AG09319 (cell line): ENCODE data around the gene SVIL.
"Not testable (repeated sequence)": the region's sequence is repeated elsewhere in the genome, so short reads cannot be mapped to it uniquely, and the experiment has no call there.

Experiments
- DNase-seq: peaks from one replicate; pipeline ENCODE4 v3.0.0-alpha.2; 2010; ENCODE audit warnings: low read depth; ENCODE audit errors: extremely low read depth
- CTCF ChIP-seq: IDR thresholded peaks from 2 replicates; pipeline ENCODE4 v1.5.1; 2011; ENCODE audit warnings: low read depth, mild to moderate bottlenecking, inconsistent platforms, low read length, moderate library complexity

The SVIL gene

DNA sequence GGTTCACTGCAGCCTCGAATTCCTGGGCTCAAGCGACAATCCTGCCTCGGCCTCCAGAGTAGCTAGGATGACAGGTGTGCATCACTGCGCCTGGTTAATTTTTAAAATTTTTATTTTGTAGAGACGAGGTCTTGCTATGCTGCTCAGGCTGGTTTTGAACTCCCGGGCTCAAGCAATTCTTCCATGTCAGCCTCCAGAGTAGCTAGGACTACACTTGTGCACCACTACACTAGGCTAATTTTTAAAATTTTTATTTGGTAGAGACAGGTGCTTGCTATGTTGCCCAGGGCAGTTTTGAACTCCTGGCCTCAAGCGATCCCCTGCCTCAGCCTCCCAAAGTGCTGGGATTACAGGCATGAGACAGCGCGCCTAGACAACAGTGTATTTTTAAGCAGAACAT, 120.5 kb downstream of the SVIL start:
- DNase-seq = no peak
- no peak for TF ChIP-seq CTCF

DNA sequence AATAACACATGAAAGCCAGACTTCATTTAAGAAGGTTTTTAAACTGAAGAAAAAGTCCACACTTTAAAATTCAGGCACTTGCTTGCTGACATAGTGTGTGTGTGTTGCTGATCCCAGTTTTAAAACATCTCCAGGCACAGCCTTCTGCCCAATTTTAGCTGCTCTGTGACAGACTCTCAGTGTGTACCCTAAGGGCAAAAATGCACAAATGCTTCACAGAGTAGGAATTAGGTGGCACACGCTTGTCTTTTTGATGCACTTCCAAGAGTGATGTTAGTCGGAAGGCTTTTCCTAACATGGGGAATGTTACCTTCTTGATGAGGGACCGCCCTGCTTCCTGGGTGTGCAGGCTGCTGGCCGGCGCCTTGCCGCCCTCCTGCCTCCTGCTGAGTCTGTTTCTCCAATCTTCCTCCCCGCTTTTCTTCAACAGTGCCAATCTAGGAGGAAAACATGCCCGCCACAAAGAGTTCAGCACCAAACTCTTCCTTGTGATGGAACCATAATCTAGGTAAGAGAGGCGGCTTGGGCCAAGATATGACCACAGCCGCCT, 122.3 kb downstream of the SVIL start:
- DNase-seq = no peak
- no peak for TF ChIP-seq CTCF

DNA sequence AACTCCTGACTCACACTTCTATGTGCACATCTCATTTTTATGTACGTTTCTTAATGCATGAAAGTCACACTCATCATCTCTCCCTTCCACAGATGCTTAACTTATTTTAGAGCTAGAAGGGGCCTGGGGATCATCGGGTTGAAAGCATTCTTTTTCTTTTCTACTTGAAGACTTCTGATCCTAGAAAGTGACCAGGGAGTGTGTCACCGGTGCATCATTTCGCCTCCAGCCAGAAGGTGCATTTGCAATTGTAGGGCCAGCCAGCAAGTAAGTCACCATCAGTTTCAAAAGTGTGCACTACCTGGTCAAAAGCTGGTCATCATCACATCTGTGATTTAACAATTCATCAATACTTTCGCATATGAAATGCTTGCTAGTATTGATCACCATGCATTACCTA, 123.0 kb downstream of the SVIL start:
- DNase-seq = not testable (repeated sequence)

DNA sequence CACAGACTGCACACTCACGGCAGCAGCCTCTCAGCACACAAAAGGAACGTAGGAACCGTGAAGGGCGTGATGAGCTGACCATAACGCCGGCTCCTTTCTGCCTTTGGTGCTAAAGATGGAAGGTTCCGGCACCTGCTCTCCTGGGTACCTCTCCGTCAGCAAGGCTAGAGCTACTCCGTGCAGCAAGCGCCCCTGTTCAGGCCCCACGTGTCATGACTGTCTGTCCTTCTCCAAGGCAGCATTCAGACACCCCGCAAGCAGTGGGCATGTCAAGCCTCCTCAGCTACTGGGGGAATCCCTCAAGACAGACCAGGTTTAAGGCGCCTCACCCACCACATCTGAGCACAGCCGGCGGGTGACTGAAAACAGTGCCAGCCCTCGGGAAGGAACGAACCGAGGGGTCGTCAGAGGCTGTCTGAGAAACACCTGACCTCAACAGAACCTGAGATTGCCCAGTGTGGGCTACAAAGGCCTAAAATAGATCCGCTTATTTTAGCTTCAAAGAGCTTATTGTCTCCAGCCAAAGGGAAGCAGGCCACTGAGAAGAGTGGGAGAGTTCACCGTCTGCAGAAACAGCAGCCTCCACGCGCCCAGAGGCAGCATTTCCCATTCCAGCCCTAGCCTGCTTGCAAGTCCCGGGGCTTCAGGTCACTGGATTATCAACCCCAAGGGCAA, 124.2 kb downstream of the SVIL start:
- DNase-seq = not testable (repeated sequence)

- TF ChIP-seq CTCF = no peak
- DNase-seq = no peak
Measured at GRCh38 chr10:29508554-29509244, 126.1 kb downstream of the SVIL start.

DNA sequence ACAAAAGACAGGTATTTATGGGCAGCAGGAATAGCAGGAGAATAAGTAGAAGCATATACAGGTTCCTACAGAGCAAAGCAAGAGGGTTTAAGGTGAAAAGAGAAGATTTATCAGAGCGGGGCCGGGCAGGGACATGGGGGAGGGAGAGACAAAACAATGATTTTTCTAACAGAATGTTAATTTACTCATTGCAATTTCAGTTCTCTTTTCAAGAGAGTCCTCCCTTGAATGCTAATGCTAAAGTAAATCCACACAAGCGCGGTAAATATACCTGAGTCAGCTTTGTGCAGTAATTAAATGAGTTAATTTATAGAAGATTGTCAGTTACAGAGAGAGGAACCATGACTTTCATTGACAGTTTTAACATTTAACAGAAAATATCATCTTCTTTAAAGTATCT, 127.0 kb downstream of the SVIL start:
- not testable (repeated sequence) for DNase-seq

DNA sequence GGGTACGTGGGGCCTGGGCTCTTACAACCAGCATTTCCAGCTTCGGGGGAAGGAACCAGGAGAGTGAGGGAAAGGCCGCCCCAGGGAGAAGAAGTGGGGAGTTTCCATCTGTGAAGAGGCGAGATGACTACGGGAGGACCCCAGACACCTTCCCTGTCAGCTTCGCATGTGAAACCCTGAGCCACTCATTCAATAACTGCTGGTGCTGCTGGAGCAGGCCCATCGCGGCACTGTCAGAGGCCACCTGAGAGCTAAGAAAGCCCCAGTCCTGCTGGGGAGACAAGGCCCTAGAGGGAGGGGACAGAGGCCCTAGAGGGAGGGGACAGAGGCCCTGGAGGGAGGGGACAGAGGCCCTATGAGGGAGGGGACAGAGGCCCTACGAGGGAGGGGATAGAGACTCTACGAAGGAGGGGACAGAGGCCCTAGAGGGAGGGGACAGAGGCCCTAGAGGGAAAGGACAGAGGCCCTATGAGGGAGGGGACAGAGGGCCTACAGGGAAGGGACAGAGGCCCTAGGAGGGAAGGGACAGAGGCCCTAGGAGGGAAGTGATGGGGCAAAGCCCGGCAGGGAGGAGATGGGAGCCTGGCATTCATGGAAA, 128.3 kb downstream of the SVIL start:
- not testable (repeated sequence) for DNase-seq

DNA sequence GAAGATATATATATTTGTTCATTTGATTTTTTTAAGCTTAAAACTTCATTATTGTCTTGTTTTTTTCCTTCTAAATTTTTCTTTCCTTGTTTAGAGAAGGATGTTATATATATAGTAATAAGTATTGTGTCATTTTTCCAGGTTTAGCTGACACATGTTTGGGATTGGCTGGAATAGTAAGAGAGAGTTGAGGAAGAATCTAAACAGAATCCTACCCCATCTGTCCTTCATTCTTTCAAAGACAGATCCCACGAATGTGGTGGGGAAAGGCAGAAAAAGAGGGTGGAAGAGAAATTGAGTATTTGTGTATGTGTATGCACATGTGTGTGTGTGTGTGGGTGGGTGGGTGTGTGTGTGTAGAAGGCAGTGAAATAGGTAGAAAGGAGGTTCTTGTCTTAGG, 132.4 kb downstream of the SVIL start:
- no peak for TF ChIP-seq CTCF

GRCh38 chr10:29501692-29502091, 133.1 kb downstream of the SVIL start:
- DNase-seq = peak; percentile 52
- TF ChIP-seq CTCF = no peak

More for the DNA sequence above, 132.4 kb downstream of the SVIL start:
- no peak for DNase-seq
